ENCODE data around the gene SUN3. TPM values are rescaled to one million over a fixed set of nuclear protein-coding genes. Genes with fewer than 3 reads are reported as not detected.

The SUN3 gene
- total and polyA plus RNA-seq, 10 of the 15 experiments (the other 5 are each of a cell fraction or from before 2014, with no cell fraction given), result 0.29 to 0.48 TPM; not detected in 8

GRCh38 chr7:48074204-48074654 lies 45.3 kb upstream of the SUN3 start:
- no peaks in the 10 kb centered on the region for H3K79me2 ChIP-seq (ENCODE audit: control insufficient read depth, insufficient read depth, low read length)
- no peaks in the 10 kb centered on the region for H3K36me3 ChIP-seq (ENCODE audit: control insufficient read depth in 2 of 2, insufficient read depth in 2 of 2, low read length in 1 of 2)
- no peak overlapping the region for H3K4me3 ChIP-seq
- DNase-seq (ENCODE audit: low read depth, low spot score), result no peak
- no peak overlapping the region for H3K27ac ChIP-seq (ENCODE audit: control insufficient read depth, insufficient read depth)
- no peaks in the 10 kb centered on the region for H3K4me1 ChIP-seq (ENCODE audit: control insufficient read depth, insufficient read depth, low read length)
- H3K9me3 ChIP-seq (replicated peaks; ENCODE audit: control insufficient read depth, insufficient read depth, low read length), result no peaks in the 10 kb centered on the region
- H3K27me3 ChIP-seq (replicated peaks in 1 of 2; ENCODE audit: control insufficient read depth in 2 of 2, insufficient read depth in 2 of 2, low read length in 1 of 2), result no peaks in the 10 kb centered on the region
- RAD21 ChIA-PET (ENCODE audit: unreplicated experiment), result no interaction called here
- SMC1A ChIA-PET (ENCODE audit: uncharacterized antibody, unreplicated experiment), result no interaction called here
- POLR2A ChIA-PET, result no interaction called here
- H3K4me2 ChIP-seq (ENCODE audit: control insufficient read depth, insufficient read depth), result no peak overlapping the region
- FAIRE-seq, result no peak
- CTCF ChIA-PET, result no interaction called here
- intact Hi-C loops (cut with micrococcal nuclease; ENCODE audit: unreplicated experiment), result no loop called here
- ATAC-seq, result no peak
- no peak overlapping the region for H3K9ac ChIP-seq (ENCODE audit: control insufficient read depth, insufficient read depth, low read length)
- in situ Hi-C loops (cut with MboI), result no loop called here
- no TSS peak for BruUV-seq (replicated peaks)
- no peak overlapping the region for H2AFZ ChIP-seq (ENCODE audit: control insufficient read depth, low read depth, low read length)
- no peaks in the 10 kb centered on the region for H4K20me1 ChIP-seq (ENCODE audit: control insufficient read depth, insufficient read depth)
- TF ChIP-seq IKZF2 (IDR thresholded peaks at IDR 0.05), result no peak
- no peak for TF ChIP-seq PRDM15 (CRISPR knock-in tag; IDR thresholded peaks at IDR 0.05)
- TF ChIP-seq, protein P1, sequence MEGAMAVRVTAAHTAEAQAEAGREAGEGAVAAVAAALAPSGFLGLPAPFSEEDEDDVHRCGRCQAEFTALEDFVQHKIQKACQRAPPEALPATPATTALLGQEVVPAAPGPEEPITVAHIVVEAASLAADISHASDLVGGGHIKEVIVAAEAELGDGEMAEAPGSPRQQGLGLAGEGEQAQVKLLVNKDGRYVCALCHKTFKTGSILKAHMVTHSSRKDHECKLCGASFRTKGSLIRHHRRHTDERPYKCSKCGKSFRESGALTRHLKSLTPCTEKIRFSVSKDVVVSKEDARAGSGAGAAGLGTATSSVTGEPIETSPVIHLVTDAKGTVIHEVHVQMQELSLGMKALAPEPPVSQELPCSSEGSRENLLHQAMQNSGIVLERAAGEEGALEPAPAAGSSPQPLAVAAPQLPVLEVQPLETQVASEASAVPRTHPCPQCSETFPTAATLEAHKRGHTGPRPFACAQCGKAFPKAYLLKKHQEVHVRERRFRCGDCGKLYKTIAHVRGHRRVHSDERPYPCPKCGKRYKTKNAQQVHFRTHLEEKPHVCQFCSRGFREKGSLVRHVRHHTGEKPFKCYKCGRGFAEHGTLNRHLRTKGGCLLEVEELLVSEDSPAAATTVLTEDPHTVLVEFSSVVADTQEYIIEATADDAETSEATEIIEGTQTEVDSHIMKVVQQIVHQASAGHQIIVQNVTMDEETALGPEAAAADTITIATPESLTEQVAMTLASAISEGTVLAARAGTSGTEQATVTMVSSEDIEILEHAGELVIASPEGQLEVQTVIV (IDR thresholded peaks at IDR 0.05; ENCODE audit: borderline replicate concordance, partially characterized antibody), result no peak
- no peak for TF ChIP-seq MYB (IDR thresholded peaks at IDR 0.05; ENCODE audit: borderline replicate concordance, low read depth, low read length)
- no peak for TF ChIP-seq MTA2 (IDR thresholded peaks at IDR 0.05; ENCODE audit: low read depth)
- no peak for TF ChIP-seq WRNIP1 (IDR thresholded peaks at IDR 0.05; ENCODE audit: borderline replicate concordance, low read depth, low read length)
- no peak for TF ChIP-seq ZNF217 (IDR thresholded peaks at IDR 0.05)
- TF ChIP-seq TCF12 (IDR thresholded peaks at IDR 0.05; ENCODE audit: low read depth, low read length), result no peak
- no peak for TF ChIP-seq ZBTB11 (CRISPR knock-in tag; IDR thresholded peaks at IDR 0.05)
- no peak for TF ChIP-seq POU2F2 (IDR thresholded peaks at IDR 0.05; ENCODE audit: borderline replicate concordance, low read depth, low read length)
- TF ChIP-seq MXI1 (IDR thresholded peaks at IDR 0.05; ENCODE audit: low read depth, low read length), result no peak
- TF ChIP-seq NKRF (conservative IDR thresholded peaks at IDR 0.05), result no peak
- TF ChIP-seq CREM (IDR thresholded peaks at IDR 0.05; ENCODE audit: low read depth), result no peak
- no peak for TF ChIP-seq SUZ12 (IDR thresholded peaks at IDR 0.05; ENCODE audit: unreplicated experiment)

Measured in GM12878 (cell line).